ENCODE results near the gene VAV1. TPM values are rescaled to one million over a fixed set of nuclear protein-coding genes. Genes with fewer than 3 reads are reported as not detected.

The VAV1 gene
- total and polyA plus RNA-seq, 2 experiments from 2014 or later, result 0.82 to 1.8 TPM

- TF ChIP-seq CTCF (conservative IDR thresholded peaks at IDR 0.05; ENCODE audit: low read depth in 2 of 2), result no peak
- no peak for TF ChIP-seq ZNF114 (CRISPR knock-in tag; IDR thresholded peaks at IDR 0.05)
- TF ChIP-seq, protein P1, sequence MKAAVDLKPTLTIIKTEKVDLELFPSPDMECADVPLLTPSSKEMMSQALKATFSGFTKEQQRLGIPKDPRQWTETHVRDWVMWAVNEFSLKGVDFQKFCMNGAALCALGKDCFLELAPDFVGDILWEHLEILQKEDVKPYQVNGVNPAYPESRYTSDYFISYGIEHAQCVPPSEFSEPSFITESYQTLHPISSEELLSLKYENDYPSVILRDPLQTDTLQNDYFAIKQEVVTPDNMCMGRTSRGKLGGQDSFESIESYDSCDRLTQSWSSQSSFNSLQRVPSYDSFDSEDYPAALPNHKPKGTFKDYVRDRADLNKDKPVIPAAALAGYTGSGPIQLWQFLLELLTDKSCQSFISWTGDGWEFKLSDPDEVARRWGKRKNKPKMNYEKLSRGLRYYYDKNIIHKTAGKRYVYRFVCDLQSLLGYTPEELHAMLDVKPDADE (IDR thresholded peaks at IDR 0.05), result no peak
These were observed 116.5 kb downstream of the VAV1 start (continued) for GRCh38 chr19:6888967-6889366.

DNA sequence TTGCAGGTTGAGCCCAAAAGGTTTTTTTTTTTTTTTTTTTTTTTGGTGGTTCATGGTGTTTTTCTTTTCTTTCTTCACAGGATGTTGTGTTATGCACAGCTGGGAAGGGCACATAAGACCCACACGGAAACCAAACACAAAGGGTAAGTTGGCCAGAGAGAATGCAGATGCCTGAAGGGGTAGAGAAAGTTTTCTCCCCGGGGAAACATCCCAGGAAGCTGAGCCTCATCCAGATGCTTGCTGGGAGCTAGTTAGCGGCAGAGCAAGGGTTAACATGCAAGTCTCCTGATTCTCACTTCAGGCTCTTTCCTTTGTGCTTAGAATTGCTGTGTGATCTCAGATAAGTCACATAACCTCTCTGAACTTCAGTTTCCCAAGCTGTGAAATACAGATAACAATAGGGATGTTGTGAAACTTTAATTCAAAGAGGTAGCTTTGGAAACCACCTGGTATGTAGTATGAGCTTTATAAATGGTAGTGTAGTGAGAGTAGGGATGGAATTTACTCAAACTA lies 117.9 kb downstream of the VAV1 start:
- Histone ChIP-seq H3K27me3 (ENCODE audit: insufficient read depth) (no peaks in the 10 kb centered on the region), H3K36me3 (ENCODE audit: insufficient read depth) (no peaks in the 10 kb centered on the region; the same call in 1 of the 2 replicates), H4K20me1 (replicated peaks; ENCODE audit: insufficient read depth) (no peaks in the 10 kb centered on the region), H2AFZ (no peak overlapping the region), H3F3A (replicated peaks; ENCODE audit: low read depth) (no peaks in the 10 kb centered on the region), H3K4me3 (no peak overlapping the region), H3K27ac (ENCODE audit: low read depth) (no peak overlapping the region), H3K4me1 (ENCODE audit: insufficient read depth) (no peaks in the 10 kb centered on the region), H3K9me2 (ENCODE audit: insufficient read depth) (no peaks in the 10 kb centered on the region), H3K4me2 (no peak overlapping the region), H3K79me2 (replicated peaks; ENCODE audit: insufficient read depth) (no peaks in the 10 kb centered on the region)
- H3K4me1 Mint-ChIP-seq, result no peaks in the 10 kb centered on the region
- H3K36me3 Mint-ChIP-seq (ENCODE audit: low read depth), result peaks cover 60% of the 10 kb centered on the region
- ATAC-seq, result no peak
- peaks cover 94% of the 10 kb centered on the region for H3K9me3 Mint-ChIP-seq
- no peak overlapping the region for H3K4me3 Mint-ChIP-seq
- no peak for DNase-seq (ENCODE audit: low spot score)
- H3K27ac Mint-ChIP-seq, result no peak overlapping the region
- H3K27me3 Mint-ChIP-seq (ENCODE audit: insufficient read depth, low read depth, poor library complexity), result peaks cover 6% of the 10 kb centered on the region
- no peak for TF ChIP-seq JUNB (IDR thresholded peaks at IDR 0.05; ENCODE audit: unreplicated experiment)
- TF ChIP-seq REST (IDR thresholded peaks at IDR 0.05; ENCODE audit: unreplicated experiment), result no peak
- no peak for TF ChIP-seq NANOG (IDR thresholded peaks at IDR 0.05; ENCODE audit: borderline replicate concordance)
- no peak for TF ChIP-seq POLR2AphosphoS5 (IDR thresholded peaks at IDR 0.05; ENCODE audit: low read depth)
- TF ChIP-seq EZH2 (IDR thresholded peaks at IDR 0.05; ENCODE audit: low read depth, unreplicated experiment), result no peak
- no peak for TF ChIP-seq ZNF331 (CRISPR knock-in tag; IDR thresholded peaks at IDR 0.05; ENCODE audit: low read depth)
- TF ChIP-seq CREB1 (CRISPR knock-in tag; IDR thresholded peaks at IDR 0.05; ENCODE audit: low read depth), result no peak
- no peak for TF ChIP-seq EZH2phosphoT487 (IDR thresholded peaks at IDR 0.05; ENCODE audit: unreplicated experiment)
- TF ChIP-seq, protein P2, sequence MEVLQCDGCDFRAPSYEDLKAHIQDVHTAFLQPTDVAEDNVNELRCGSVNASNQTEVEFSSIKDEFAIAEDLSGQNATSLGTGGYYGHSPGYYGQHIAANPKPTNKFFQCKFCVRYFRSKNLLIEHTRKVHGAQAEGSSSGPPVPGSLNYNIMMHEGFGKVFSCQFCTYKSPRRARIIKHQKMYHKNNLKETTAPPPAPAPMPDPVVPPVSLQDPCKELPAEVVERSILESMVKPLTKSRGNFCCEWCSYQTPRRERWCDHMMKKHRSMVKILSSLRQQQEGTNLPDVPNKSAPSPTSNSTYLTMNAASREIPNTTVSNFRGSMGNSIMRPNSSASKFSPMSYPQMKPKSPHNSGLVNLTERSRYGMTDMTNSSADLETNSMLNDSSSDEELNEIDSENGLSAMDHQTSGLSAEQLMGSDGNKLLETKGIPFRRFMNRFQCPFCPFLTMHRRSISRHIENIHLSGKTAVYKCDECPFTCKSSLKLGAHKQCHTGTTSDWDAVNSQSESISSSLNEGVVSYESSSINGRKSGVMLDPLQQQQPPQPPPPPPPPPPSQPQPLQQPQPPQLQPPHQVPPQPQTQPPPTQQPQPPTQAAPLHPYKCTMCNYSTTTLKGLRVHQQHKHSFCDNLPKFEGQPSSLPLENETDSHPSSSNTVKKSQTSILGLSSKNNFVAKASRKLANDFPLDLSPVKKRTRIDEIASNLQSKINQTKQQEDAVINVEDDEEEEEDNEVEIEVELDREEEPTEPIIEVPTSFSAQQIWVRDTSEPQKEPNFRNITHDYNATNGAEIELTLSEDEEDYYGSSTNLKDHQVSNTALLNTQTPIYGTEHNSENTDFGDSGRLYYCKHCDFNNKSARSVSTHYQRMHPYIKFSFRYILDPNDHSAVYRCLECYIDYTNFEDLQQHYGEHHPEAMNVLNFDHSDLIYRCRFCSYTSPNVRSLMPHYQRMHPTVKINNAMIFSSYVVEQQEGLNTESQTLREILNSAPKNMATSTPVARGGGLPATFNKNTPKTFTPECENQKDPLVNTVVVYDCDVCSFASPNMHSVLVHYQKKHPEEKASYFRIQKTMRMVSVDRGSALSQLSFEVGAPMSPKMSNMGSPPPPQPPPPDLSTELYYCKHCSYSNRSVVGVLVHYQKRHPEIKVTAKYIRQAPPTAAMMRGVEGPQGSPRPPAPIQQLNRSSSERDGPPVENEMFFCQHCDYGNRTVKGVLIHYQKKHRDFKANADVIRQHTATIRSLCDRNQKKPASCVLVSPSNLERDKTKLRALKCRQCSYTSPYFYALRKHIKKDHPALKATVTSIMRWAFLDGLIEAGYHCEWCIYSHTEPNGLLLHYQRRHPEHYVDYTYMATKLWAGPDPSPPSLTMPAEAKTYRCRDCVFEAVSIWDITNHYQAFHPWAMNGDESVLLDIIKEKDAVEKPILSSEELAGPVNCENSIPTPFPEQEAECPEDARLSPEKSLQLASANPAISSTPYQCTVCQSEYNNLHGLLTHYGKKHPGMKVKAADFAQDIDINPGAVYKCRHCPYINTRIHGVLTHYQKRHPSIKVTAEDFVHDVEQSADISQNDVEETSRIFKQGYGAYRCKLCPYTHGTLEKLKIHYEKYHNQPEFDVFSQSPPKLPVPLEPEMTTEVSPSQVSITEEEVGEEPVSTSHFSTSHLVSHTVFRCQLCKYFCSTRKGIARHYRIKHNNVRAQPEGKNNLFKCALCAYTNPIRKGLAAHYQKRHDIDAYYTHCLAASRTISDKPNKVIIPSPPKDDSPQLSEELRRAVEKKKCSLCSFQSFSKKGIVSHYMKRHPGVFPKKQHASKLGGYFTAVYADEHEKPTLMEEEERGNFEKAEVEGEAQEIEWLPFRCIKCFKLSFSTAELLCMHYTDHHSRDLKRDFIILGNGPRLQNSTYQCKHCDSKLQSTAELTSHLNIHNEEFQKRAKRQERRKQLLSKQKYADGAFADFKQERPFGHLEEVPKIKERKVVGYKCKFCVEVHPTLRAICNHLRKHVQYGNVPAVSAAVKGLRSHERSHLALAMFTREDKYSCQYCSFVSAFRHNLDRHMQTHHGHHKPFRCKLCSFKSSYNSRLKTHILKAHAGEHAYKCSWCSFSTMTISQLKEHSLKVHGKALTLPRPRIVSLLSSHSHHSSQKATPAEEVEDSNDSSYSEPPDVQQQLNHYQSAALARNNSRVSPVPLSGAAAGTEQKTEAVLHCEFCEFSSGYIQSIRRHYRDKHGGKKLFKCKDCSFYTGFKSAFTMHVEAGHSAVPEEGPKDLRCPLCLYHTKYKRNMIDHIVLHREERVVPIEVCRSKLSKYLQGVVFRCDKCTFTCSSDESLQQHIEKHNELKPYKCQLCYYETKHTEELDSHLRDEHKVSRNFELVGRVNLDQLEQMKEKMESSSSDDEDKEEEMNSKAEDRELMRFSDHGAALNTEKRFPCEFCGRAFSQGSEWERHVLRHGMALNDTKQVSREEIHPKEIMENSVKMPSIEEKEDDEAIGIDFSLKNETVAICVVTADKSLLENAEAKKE (CRISPR knock-in tag; IDR thresholded peaks at IDR 0.05), result no peak
- no peak for TF ChIP-seq ZNF114 (CRISPR knock-in tag; IDR thresholded peaks at IDR 0.05)
- TF ChIP-seq STAT1 (IDR thresholded peaks at IDR 0.05; ENCODE audit: unreplicated experiment), result no peak

Measured in GM23338 (cell line).